ENCODE data around the gene PIGK. TPM values are rescaled to one million over a fixed set of nuclear protein-coding genes. Genes with fewer than 3 reads are reported as not detected.

PIGK gene
- total and polyA plus RNA-seq, 8 donors, result 24.7 to 38.1 (median 31.6) TPM

DNA sequence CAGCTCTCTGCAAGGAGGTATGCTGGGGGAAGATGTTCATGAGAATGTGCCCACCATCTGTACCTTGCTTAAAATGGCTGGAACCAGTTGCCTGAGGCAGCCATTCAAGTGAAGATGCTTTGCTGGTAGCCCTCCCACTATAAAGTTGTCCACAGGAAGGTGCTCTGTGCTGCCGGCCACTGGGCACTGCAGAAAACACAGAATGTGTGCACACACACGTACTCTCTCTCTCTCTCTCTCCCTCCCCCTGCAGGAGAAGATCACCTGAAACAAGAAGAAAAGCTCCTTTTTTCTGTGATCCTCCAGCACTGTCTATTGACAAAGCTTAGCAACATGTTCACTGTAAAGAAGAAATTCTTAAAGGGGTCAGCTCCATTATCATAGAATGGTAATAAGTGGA lies 134.8 kb downstream of the PIGK start:
- no peak overlapping the region for H3K4me3 ChIP-seq
- H3K27me3 ChIP-seq, result no peaks in the 10 kb centered on the region
- TF ChIP-seq, protein P1, sequence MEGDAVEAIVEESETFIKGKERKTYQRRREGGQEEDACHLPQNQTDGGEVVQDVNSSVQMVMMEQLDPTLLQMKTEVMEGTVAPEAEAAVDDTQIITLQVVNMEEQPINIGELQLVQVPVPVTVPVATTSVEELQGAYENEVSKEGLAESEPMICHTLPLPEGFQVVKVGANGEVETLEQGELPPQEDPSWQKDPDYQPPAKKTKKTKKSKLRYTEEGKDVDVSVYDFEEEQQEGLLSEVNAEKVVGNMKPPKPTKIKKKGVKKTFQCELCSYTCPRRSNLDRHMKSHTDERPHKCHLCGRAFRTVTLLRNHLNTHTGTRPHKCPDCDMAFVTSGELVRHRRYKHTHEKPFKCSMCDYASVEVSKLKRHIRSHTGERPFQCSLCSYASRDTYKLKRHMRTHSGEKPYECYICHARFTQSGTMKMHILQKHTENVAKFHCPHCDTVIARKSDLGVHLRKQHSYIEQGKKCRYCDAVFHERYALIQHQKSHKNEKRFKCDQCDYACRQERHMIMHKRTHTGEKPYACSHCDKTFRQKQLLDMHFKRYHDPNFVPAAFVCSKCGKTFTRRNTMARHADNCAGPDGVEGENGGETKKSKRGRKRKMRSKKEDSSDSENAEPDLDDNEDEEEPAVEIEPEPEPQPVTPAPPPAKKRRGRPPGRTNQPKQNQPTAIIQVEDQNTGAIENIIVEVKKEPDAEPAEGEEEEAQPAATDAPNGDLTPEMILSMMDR (IDR thresholded peaks at IDR 0.05), result no peak
- H3K9me3 ChIP-seq, result no peaks in the 10 kb centered on the region
- no peaks in the 10 kb centered on the region for H3K4me1 ChIP-seq
- ATAC-seq (no peak), DNase-seq (no peak)
- no peaks in the 10 kb centered on the region for H3K36me3 ChIP-seq
- intact Hi-C loops (cut with DNase I), result no loop called here
- no peak overlapping the region for H3K27ac ChIP-seq

DNA sequence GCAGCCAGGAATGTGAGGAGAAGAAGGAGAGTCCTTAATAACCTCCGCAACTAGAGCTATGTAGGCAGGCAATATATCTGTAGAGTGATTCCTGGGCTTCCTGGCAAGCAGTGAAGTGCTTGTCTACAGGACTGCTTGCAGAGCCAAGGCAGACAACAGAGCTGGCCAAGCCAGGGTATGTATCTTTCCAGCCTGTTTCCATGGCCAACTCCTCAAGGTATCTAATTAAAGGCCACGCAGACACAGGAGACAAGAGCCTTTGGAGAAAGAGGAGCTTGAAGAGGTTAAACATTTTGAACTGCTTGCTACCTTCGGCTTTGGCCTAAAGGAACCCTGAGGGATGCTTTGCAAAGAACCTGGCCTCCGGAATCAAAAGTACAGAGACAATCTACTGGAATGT lies 137.4 kb downstream of the PIGK start:
- intact Hi-C loops (cut with DNase I), result no loop called here
- no peak for ATAC-seq
- TF ChIP-seq, protein P1 (IDR thresholded peaks at IDR 0.05), result no peak

DNA sequence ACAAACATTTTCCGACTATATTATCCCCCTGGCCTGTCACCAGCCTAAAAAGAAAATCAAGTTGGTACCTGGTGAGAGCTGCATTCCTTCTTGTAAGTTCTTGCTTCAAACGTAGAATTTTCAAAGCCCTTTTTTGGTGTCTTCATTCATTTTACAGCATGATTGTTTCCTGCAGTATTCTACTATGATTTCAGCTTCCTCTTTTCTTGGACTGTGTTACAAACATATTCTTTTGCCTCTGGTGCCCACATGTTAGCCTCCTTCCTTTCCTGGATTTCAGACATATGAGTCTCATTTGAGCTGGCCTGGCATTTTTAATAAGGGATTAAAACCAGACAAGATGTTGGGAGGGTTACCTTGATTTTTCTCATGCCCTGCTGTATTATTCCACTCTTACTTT lies 142.5 kb downstream of the PIGK start:
- DNase-seq (no peak), ATAC-seq (no peak)
- no peaks in the 10 kb centered on the region for H3K36me3 ChIP-seq
- H3K9me3 ChIP-seq, result no peaks in the 10 kb centered on the region
- no peaks in the 10 kb centered on the region for H3K27me3 ChIP-seq
- intact Hi-C loops (cut with DNase I), result no loop called here
- TF ChIP-seq, protein P1 (IDR thresholded peaks at IDR 0.05), result no peak
- no peak overlapping the region for H3K27ac ChIP-seq
- H3K4me1 ChIP-seq, result no peaks in the 10 kb centered on the region
- no peak overlapping the region for H3K4me3 ChIP-seq

More for the DNA sequence above, 137.4 kb downstream of the PIGK start:
- Histone ChIP-seq H3K4me3 (no peak overlapping the region), H3K27me3 (no peaks in the 10 kb centered on the region), H3K4me1 (no peaks in the 10 kb centered on the region), H3K36me3 (no peaks in the 10 kb centered on the region), H3K27ac (no peak overlapping the region), H3K9me3 (no peaks in the 10 kb centered on the region)
- no peak for DNase-seq

DNA sequence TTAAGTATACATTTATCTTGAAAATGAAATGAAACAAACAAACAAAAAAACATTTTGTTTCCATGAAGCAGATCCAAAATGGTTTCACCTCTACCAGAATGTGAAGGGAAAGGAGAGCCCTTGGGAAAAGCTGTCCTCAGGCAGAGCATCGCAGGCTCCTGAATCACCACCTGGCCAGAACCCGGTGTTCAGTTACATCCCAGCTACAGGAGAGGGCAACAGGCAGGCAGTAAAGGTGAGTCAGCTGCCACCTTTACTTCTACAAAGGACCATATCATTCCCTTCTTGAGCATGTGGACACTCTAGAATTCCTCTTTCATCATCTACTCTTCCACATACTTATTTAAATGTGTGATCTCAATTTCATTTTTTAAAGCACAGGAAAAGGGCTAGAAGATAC lies 151.2 kb downstream of the PIGK start:
- Histone ChIP-seq H3K27me3 (no peaks in the 10 kb centered on the region), H3K4me3 (no peak overlapping the region), H3K27ac (no peak overlapping the region), H3K9me3 (no peaks in the 10 kb centered on the region), H3K36me3 (no peaks in the 10 kb centered on the region), H3K4me1 (no peaks in the 10 kb centered on the region)
- TF ChIP-seq, protein P1 (IDR thresholded peaks at IDR 0.05), result no peak
- intact Hi-C loops (cut with DNase I), result no loop called here
- DNase-seq (no peak), ATAC-seq (no peak)

DNA sequence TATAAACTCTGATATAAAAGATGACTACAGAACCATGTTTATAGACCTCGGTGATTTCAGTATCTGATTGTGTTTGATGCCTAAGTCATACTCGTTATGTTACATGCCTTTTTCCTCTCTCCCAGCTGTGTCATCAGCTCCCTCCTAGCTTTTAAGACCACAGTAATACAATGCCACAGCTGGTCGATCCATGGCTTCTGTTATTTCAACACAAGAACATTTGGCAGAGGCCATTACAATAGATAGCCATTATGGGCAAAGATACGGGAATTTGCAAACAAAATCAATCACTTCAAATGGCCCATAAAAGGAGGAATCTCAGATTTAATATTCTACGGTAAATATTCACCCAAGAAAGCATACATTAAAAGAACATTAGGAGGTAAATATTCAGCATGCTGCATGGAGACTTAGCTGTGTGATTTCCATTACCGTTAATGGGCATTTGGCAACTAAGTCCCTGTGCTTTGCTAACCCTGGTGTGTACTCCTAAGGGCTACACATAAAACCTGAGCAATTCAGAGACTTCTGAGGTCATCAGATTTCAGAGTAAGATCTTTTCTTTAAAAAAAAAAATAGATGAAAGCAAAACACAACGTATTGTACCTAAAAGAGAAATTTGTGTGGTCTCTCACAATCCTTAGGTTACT lies 153.4 kb downstream of the PIGK start:
- DNase-seq (no peak), ATAC-seq (no peak)
- no peaks in the 10 kb centered on the region for H3K36me3 ChIP-seq
- TF ChIP-seq, protein P1 (IDR thresholded peaks at IDR 0.05), result no peak
- no peak overlapping the region for H3K4me3 ChIP-seq
- intact Hi-C loops (cut with DNase I), result no loop called here
- H3K27ac ChIP-seq, result no peak overlapping the region
- no peaks in the 10 kb centered on the region for H3K4me1 ChIP-seq
- H3K9me3 ChIP-seq, result no peaks in the 10 kb centered on the region
- no peaks in the 10 kb centered on the region for H3K27me3 ChIP-seq

All from left lung (tissue), 10 donors.